D721Med (cell line): ENCODE data around the gene TMEM117.

Experiments
- DNase-seq: peaks from one replicate; pipeline ENCODE4 v3.0.0; 2011; ENCODE audit warnings: low spot score; ENCODE audit not compliant: insufficient read length
- FAIRE-seq: peaks from 2 replicates; lab custom pipeline; 2011; peaks lifted over from hg19 to GRCh38; lab: Jason Lieb, UNC
- CTCF ChIP-seq: IDR thresholded peaks from 2 replicates; pipeline ENCODE4 v1.5.1; 2012; ENCODE audit warnings: mild to moderate bottlenecking, control low read depth; ENCODE audit not compliant: insufficient read depth; ENCODE audit errors: missing control alignments

The TMEM117 gene

GRCh38 chr12:43982544-43982943 lies 146.7 kb downstream of the TMEM117 start:
- FAIRE-seq (no peak), DNase-seq (no peak)
- TF ChIP-seq CTCF: no peak

GRCh38 chr12:43988838-43989560 lies 153.1 kb downstream of the TMEM117 start:
- no peak for DNase-seq
- FAIRE-seq: no peak
- no peak for TF ChIP-seq CTCF

GRCh38 chr12:43992856-43993255 lies 157.0 kb downstream of the TMEM117 start:
- DNase-seq: no peak
- no peak for TF ChIP-seq CTCF
- no peak for FAIRE-seq

GRCh38 chr12:44000309-44000952 lies 164.6 kb downstream of the TMEM117 start:
- FAIRE-seq: no peak

GRCh38 chr12:44002607-44003006 lies 166.7 kb downstream of the TMEM117 start:
- FAIRE-seq: no peak

More at GRCh38 chr12:44000309-44000952, 164.6 kb downstream of the TMEM117 start:
- TF ChIP-seq CTCF: peak; percentile 44
- no peak for DNase-seq

GRCh38 chr12:44003721-44004120 lies 167.8 kb downstream of the TMEM117 start:
- FAIRE-seq: no peak
- no peak for DNase-seq
- TF ChIP-seq CTCF: no peak

More at GRCh38 chr12:44002607-44003006, 166.7 kb downstream of the TMEM117 start:
- DNase-seq: no peak
- TF ChIP-seq CTCF: no peak
